GM18520 (cell line): ENCODE results near the gene LIX1L.

Source experiments
- ATAC-seq: cut with Tn5 transposase; IDR thresholded peaks from one replicate; pipeline ENCODE4 v1.9.1; 2021; ENCODE audit not compliant: unreplicated experiment

Gene LIX1L

GRCh38 chr1:145897969-145898368 is 59.8 kb downstream of the LIX1L start:
- no peak for ATAC-seq

DNA sequence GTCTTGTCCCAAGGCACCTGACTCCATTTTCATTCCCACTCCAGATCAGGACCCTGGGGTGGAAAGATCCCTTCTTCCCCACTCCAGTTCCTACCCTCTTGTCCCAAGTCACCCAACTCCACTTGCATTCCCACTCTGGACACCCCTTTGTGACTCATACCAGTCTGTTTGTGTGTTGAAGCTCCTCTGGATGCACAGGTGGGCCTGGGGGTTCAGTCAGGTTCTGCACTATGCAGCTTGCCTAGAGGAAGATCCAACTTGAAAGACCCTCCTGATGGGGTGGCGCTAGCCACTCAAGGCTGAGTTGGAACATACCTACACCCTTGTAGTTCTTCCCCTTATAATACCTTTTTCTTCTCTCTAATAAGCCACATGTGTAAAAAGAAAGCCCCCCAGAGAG is 62.3 kb downstream of the LIX1L start:
- ATAC-seq = no peak

DNA sequence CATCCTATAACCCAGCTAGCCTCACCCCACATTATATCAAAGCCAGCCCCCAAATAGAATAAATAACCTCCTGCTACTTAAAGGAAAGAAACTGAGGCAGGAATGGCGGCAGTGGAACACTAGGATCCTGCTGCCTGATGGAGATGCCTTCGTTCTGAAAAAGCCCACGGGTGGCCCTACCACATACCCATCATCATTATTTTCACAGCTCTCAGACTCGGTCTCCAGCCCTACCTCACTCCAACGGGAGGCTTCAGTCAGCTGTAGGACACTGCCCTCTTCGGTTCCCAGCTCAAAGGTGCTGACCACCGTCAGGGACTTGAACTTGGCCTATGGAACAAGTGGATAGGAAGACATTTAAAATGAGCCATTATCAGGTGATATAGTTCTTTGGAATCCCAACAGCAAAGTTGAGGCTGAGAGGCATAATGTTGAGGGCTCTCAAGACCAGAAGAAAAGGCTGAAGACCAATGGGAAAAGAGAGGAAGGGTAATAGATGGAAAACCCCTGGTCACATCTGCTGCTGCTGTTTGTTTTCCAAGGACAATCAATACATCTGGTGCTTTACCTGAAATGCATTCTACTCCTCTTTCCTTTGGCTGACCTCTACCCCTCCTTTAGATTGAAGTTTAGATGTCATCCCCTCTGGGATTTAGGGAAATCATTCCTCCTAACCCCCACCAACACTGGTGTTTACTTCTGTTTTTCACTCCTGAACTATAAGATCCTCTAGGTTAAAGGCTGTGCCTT is 64.3 kb downstream of the LIX1L start:
- no peak for ATAC-seq

DNA sequence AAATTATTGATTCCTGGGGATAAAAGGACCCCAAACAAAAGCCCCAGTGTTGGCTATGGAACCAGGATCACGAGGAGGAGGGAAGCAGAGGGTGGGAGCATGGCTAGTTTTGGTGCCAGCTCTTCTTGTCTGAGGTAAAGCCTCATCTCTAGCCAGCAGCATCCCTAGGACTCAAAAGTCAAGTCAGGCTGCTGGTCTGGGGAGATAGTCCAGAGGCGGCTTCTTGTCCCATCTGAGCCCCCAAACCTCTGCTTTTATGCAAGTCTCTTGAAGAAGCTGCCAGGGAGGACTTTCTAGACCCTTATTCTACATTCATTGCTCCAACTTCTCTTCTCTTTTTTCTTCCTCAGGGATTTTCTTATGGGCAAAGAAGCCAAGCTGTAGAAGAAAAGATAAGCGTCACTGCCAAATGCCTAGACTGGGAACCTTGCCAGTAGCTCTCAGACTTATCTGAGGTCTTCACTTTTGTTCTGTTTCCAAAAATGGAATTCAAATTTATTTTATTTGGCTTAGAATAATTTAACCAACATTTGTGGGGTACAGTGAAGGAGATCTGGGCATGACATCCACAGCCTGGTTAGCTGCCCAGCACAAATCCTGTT is 65.2 kb downstream of the LIX1L start:
- no peak for ATAC-seq

DNA sequence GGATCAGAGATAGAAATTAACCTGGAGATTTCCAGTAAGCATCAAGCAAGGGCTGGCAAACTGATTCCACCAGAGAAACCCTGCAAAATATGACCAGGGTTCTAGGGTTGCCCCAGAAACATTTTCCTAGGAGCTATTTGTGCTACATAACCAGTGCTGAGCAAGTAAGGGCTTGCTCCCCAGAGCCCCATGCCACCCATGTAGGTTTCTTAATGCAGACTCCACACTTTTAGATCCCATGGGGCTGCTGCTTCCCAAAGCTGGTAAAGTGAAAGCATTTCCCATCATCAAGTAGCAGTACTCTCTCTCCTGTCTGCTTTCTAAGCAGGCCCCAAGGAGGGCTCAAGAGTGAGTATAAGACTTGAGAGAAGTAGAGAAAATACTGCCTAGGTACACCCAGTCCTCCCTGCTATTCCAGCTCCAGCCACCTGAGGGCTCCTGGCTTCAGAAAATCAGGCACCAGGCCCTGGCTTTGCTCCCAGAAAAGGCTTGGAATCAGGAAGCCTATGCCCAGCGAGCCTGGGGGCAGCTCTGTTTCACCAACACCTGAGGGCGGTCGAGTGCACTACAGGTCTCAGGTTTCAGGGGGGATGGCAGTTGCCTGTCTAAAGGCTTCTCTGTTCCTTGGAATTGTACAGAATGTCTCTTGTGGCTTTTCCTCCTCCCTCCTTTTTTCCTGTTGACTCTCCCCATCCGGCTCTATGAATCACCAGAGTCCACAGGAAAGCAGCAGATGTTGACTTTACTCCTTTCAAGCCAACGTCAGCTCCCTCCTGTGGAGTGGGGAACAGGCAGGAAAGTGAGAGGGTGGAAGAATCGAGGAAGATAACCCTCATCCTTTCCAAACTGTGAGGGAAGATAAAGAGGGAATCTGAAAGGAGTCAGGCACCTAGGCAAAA is 66.0 kb downstream of the LIX1L start:
- ATAC-seq = no peak

- no peak for ATAC-seq
Measured at GRCh38 chr1:145891143-145891542, 66.7 kb downstream of the LIX1L start.

GRCh38 chr1:145889722-145890121 is 68.1 kb downstream of the LIX1L start:
- no peak for ATAC-seq

DNA sequence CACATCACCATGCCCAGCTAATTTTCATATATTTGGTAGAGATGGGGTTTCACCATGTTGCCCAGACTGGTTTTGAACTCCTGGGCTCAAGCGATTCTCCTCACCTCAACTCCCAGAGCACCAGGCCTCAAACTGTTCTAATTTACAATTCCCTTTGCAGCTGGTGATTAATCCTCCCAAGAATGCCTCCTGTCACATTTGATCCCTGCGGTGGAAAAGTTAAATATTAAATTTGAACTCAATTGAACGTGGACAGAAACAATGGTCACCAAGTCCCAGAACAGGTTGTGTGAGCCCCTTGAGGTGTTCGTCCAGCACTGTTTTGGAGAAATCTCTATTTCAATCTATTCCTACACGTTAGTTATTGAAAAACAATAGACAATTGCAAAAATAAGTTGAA is 70.2 kb downstream of the LIX1L start:
- ATAC-seq = no peak

DNA sequence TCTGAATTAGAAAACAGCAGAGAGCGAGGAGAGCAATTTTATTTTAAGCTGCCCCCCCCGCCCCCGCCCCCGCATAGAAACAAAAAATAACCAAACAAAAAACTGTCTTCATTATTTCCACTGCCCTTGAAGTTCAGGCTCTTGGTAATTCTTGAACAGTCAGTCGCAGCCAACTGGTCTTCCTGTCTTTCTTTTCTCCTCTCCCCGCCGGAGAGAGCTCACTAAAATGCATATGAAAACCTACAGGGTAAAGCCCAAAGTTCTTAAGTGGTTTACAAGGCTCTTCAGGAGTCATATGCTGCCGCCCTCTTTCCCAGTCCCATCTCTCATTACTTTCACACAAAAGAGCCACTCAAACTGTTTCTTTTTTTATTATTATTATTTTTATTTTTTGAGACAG is 71.0 kb downstream of the LIX1L start:
- ATAC-seq = no peak

GRCh38 chr1:145886390-145886789 is 71.4 kb downstream of the LIX1L start:
- no peak for ATAC-seq

- peak; percentile 91 for ATAC-seq
Measured at GRCh38 chr1:145885738-145886287, 72.0 kb downstream of the LIX1L start, which contains the start of gene ANKRD35. ANKRD35 (minus strand) TSS chr1:145885866; CDS start chr1:145885758, 108 bp downstream.

DNA sequence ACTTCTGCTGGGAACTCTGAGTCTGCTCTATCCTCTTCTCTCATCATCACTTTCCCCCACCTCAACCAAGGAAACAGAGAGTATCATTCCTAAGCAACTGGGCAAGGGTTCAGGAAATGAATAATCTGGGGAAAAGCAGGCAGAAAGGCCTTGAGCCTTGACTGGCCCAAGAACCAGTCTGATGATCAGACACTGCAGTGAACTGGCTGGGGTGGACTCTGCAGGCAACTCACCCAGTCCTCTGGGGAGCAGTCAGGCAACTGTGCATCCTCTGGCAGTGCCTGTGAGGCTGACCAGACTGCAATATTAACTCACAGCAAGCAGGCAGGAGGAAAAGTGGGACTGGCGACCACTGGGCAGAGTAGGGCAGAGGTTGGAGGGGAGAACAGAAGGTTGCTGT is 73.1 kb downstream of the LIX1L start:
- ATAC-seq = no peak
